ENCODE data around the gene LARGE1. TPM values are rescaled to one million over a fixed set of nuclear protein-coding genes. Genes with fewer than 3 reads are reported as not detected.

The LARGE1 gene
- total and polyA plus RNA-seq, 2 of the 13 experiments (the other 11 are each of a cell fraction or from before 2014, with no cell fraction given): 8.4 to 11.0 TPM

GRCh38 chr22:33470456-33470855 lies 449.8 kb downstream of the LARGE1 start (continued):
- TF ChIP-seq ZBTB26 (CRISPR knock-in tag; IDR thresholded peaks at IDR 0.05; ENCODE audit: borderline replicate concordance) (no peak), ZNF180 (CRISPR knock-in tag; IDR thresholded peaks at IDR 0.05; ENCODE audit: borderline replicate concordance, low read depth) (no peak), PBX3 (CRISPR knock-in tag; IDR thresholded peaks at IDR 0.05; ENCODE audit: borderline replicate concordance) (no peak), YY1 (IDR thresholded peaks at IDR 0.05; ENCODE audit: insufficient read depth, insufficient replicate concordance, low read depth, low read length) (no peak), ETV5 (CRISPR knock-in tag; IDR thresholded peaks at IDR 0.05; ENCODE audit: borderline replicate concordance) (peak; percentile 73; the same call in 1 of the 2 replicates), SOX6 (IDR thresholded peaks at IDR 0.05) (no peak), SOX6 (CRISPR knock-in tag; IDR thresholded peaks at IDR 0.05) (peak; percentile 5; the same call in 1 of the 2 replicates), JUN (CRISPR knock-in tag; IDR thresholded peaks at IDR 0.05) (no peak), ZNF550 (CRISPR knock-in tag; IDR thresholded peaks at IDR 0.05; ENCODE audit: borderline replicate concordance) (no peak), ATF1 (CRISPR knock-in tag; IDR thresholded peaks at IDR 0.05) (no peak), DNMT1 (CRISPR knock-in tag; IDR thresholded peaks at IDR 0.05) (no peak), ZBTB44 (CRISPR knock-in tag; IDR thresholded peaks at IDR 0.05) (no peak), ZFP1 (CRISPR knock-in tag; IDR thresholded peaks at IDR 0.05) (no peak), TMF1 (CRISPR knock-in tag; IDR thresholded peaks at IDR 0.05; ENCODE audit: low read depth) (no peak), HMGA1 (CRISPR knock-in tag; conservative IDR thresholded peaks at IDR 0.05) (no peak), BORCS8-MEF2B (CRISPR knock-in tag; IDR thresholded peaks at IDR 0.05) (no peak), RXRB (CRISPR knock-in tag; IDR thresholded peaks at IDR 0.05; ENCODE audit: borderline replicate concordance) (peak; percentile 68; the same call in 1 of the 2 replicates), NFE2L1 (CRISPR knock-in tag; IDR thresholded peaks at IDR 0.05; ENCODE audit: borderline replicate concordance) (no peak), MIXL1 (CRISPR knock-in tag; IDR thresholded peaks at IDR 0.05) (no peak), GPN1 (CRISPR knock-in tag; IDR thresholded peaks at IDR 0.05; ENCODE audit: borderline replicate concordance) (no peak), GATA4 (IDR thresholded peaks at IDR 0.05; ENCODE audit: borderline replicate concordance, low read depth) (no peak), NR2F1 (CRISPR knock-in tag; IDR thresholded peaks at IDR 0.05) (0 out of 4 replicates have a peak, but pooled peaks of 1 of the 2 experiments have one; percentile 21), E2F1 (CRISPR knock-in tag; IDR thresholded peaks at IDR 0.05) (no peak), IRX3 (CRISPR knock-in tag; IDR thresholded peaks at IDR 0.05; ENCODE audit: borderline replicate concordance, low read depth) (no peak), MXD1 (CRISPR knock-in tag; IDR thresholded peaks at IDR 0.05) (no peak), GZF1 (CRISPR knock-in tag; IDR thresholded peaks at IDR 0.05) (no peak), PTBP1 (IDR thresholded peaks at IDR 0.05; ENCODE audit: low read depth, low read length, poor library complexity, severe bottlenecking) (no peak), ZNF383 (CRISPR knock-in tag; IDR thresholded peaks at IDR 0.05; ENCODE audit: borderline replicate concordance) (no peak)
